Lower leg skin (tissue), 3 donors: ENCODE data around the gene ALOX5.
"Not testable (repeated sequence)": the region's sequence is repeated elsewhere in the genome, so short reads cannot be mapped to it uniquely, and the experiment has no call there.

ENCODE experiments used
- POLR2A ChIP-seq, 2 donors: fragments of 450-650 bp; IDR thresholded peaks; one replicate each; pipeline ENCODE4 v1.6.1; 2016 to 2017; ENCODE audit warnings: antibody characterized with exemption in 2 of 2, mild to moderate bottlenecking in 1 of 2, moderate library complexity in 1 of 2
- TF ChIP-seq, protein P1 (sequence below), 3 donors: fragments of 450-650 bp; IDR thresholded peaks; one replicate each; pipeline ENCODE4 v1.5.1; 2016; ENCODE audit warnings: antibody characterized with exemption in 3 of 3, mild to moderate bottlenecking in 3 of 3, moderate library complexity in 2 of 3

DNA sequence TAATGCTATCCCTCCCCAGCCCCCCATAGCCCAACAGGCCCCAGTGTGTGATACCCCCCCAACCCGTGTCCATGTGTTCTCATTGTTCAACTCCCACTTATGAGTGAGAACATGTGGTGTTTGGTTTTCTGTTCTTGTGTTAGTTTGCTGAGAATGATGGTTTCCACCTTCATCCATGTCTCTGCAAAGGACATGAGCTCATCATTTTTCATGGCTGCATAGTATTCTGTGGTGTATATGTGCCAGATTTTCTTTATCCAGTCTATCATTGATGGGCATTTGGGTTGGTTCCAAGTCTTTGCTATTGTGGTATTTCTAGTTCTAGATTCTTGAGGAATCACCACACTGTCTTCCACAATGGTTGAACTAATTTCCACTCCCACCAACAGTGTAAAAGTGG is 47.2 kb upstream of the ALOX5 start:
- TF ChIP-seq, protein P1, sequence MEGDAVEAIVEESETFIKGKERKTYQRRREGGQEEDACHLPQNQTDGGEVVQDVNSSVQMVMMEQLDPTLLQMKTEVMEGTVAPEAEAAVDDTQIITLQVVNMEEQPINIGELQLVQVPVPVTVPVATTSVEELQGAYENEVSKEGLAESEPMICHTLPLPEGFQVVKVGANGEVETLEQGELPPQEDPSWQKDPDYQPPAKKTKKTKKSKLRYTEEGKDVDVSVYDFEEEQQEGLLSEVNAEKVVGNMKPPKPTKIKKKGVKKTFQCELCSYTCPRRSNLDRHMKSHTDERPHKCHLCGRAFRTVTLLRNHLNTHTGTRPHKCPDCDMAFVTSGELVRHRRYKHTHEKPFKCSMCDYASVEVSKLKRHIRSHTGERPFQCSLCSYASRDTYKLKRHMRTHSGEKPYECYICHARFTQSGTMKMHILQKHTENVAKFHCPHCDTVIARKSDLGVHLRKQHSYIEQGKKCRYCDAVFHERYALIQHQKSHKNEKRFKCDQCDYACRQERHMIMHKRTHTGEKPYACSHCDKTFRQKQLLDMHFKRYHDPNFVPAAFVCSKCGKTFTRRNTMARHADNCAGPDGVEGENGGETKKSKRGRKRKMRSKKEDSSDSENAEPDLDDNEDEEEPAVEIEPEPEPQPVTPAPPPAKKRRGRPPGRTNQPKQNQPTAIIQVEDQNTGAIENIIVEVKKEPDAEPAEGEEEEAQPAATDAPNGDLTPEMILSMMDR (IDR thresholded peaks at IDR 0.05): not testable (repeated sequence)
- TF ChIP-seq POLR2A (IDR thresholded peaks at IDR 0.05): not testable (repeated sequence)
